Left ventricle myocardium superior (tissue), 1 donor: ENCODE data around the gene BOD1L1. TPM values are rescaled to one million over a fixed set of nuclear protein-coding genes. Genes with fewer than 3 reads are reported as not detected.
A peak's percentile ranks its signal among the peaks of the same experiment; 100 is the strongest.

Source experiments
- ATAC-seq: fragments of 200-7000 bp; cut with Tn5 transposase; one replicate; pipeline ENCODE4 v1.9.1; 2020; ENCODE audit warnings: mild to moderate bottlenecking, moderate library complexity
- DNase-seq: peaks from one replicate; pipeline ENCODE4 v3.0.0-alpha.2; 2020
- intact Hi-C: fragments of 100-400 bp; cut with micrococcal nuclease; formaldehyde crosslinking; loops from one replicate; pipeline ENCODE4 v1.11.0; 2022
- long read RNA-seq: library from polyadenylated mRNA; unstranded; transcript quantifications from one replicate; pipeline ENCODE4 v2.0.0, GENCODE V29; 2021
- total RNA-seq: library from RNA; stranded (reverse); fragmentation: NEBNext Ultra II Directional; extraction: Animal tissue kit (Norgen Biotek cat#: 25700); gene quantifications from one replicate; pipeline ENCODE4 v1.2.1, GENCODE V29; 2021
- donor health status: DM: no; HTN: yes; CAD: no; lungs with severe emphysema.

The BOD1L1 gene
- 19.0 TPM for total RNA-seq
- long read RNA-seq, partial matches to known transcripts: 36 of 41 reads
- long read RNA-seq, other reads (novel, unspliced or antisense): 5 of 41 reads

- intact Hi-C loops: no loop called here
- DNase-seq (peak; percentile 93), ATAC-seq (peak; percentile 97)
Measured at GRCh38 chr4:13627606-13628311, at the start of gene BOD1L1. Gene BOD1L1 (minus strand): TSS chr4:13627725. CDS start chr4:13627587, 138 bp downstream.

GRCh38 chr4:13674971-13675370 is 47.4 kb upstream of the BOD1L1 start:
- intact Hi-C loops: no loop called here
- DNase-seq: no peak
- no peak for ATAC-seq

GRCh38 chr4:13673167-13673566 is 45.6 kb upstream of the BOD1L1 start:
- no peak for DNase-seq
- no peak for ATAC-seq
- intact Hi-C loops: no loop called here

- intact Hi-C loops: no loop called here
- ATAC-seq (peak; percentile 90), DNase-seq (no peak)
Measured at GRCh38 chr4:13670456-13671160, 43.1 kb upstream of the BOD1L1 start.

- ATAC-seq: no peak
- intact Hi-C loops: no loop called here
Measured at GRCh38 chr4:13665701-13666660, 38.5 kb upstream of the BOD1L1 start.

GRCh38 chr4:13659341-13660070 is 32.0 kb upstream of the BOD1L1 start:
- no peak for DNase-seq

More at GRCh38 chr4:13665701-13666660, 38.5 kb upstream of the BOD1L1 start:
- no peak for DNase-seq

GRCh38 chr4:13656569-13657405 is 29.3 kb upstream of the BOD1L1 start:
- intact Hi-C loops: no loop called here
- DNase-seq (peak; percentile 69), ATAC-seq (peak; percentile 41)

More at GRCh38 chr4:13659341-13660070, 32.0 kb upstream of the BOD1L1 start:
- intact Hi-C loops: no loop called here
- no peak for ATAC-seq

- intact Hi-C loops: no loop called here
Measured at GRCh38 chr4:13654162-13654797, 26.8 kb upstream of the BOD1L1 start.

GRCh38 chr4:13653766-13654161 is 26.2 kb upstream of the BOD1L1 start:
- no peak for DNase-seq
- ATAC-seq: no peak
- intact Hi-C loops: no loop called here

More at GRCh38 chr4:13654162-13654797, 26.8 kb upstream of the BOD1L1 start:
- ATAC-seq (peak; percentile 96), DNase-seq (peak; percentile 90)

- ATAC-seq (no peak), DNase-seq (no peak)
- intact Hi-C loops: no loop called here
Measured at GRCh38 chr4:13647031-13647430, 19.5 kb upstream of the BOD1L1 start.

- DNase-seq (no peak), ATAC-seq (no peak)
- intact Hi-C loops: no loop called here
Measured at GRCh38 chr4:13645075-13645474, 17.6 kb upstream of the BOD1L1 start.

- ATAC-seq (peak; percentile 69), DNase-seq (no peak)
Measured at GRCh38 chr4:13642170-13642950, 14.8 kb upstream of the BOD1L1 start.

GRCh38 chr4:13641084-13641483 is 13.6 kb upstream of the BOD1L1 start:
- no peak for ATAC-seq
- intact Hi-C loops: no loop called here
- DNase-seq: no peak

More at GRCh38 chr4:13642170-13642950, 14.8 kb upstream of the BOD1L1 start:
- intact Hi-C loops: no loop called here

GRCh38 chr4:13640149-13640940 is 12.8 kb upstream of the BOD1L1 start:
- no peak for DNase-seq
- intact Hi-C loops: no loop called here
- no peak for ATAC-seq

GRCh38 chr4:13635286-13635799 is 7.8 kb upstream of the BOD1L1 start:
- intact Hi-C loops: no loop called here
- ATAC-seq (peak; percentile 42), DNase-seq (no peak)

- intact Hi-C loops: no loop called here
- ATAC-seq: no peak
Measured at GRCh38 chr4:13633671-13634070, 6.1 kb upstream of the BOD1L1 start.

More at GRCh38 chr4:13633671-13634070, 6.1 kb upstream of the BOD1L1 start:
- DNase-seq: no peak
